ENCODE measurements around the gene SPACA9.

DNA sequence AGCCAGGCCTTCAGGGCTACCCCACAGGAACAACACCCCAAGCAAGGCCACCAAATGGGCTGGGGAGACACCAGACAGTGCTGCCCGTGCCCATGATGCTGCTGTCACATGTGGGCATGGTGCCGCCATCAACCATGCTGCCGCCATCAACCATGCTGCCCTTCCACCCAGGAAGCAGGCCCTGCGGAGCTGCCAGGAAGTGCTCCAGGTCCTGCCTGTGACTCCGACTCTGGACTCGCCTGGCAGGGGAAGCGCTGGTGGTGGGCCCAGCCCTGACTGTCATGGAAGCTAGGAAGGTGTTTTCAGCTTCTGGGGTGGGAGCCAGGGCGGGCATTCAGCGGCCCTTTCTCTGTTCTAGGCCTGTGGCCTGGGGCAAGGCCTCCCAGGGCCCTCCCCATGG lies 9.4 kb upstream of the SPACA9 start:
- TF ChIP-seq TAF1 (IDR thresholded peaks at IDR 0.05; ENCODE audit: borderline replicate concordance, insufficient read depth, low read length) (no peak), POLR2AphosphoS5 (IDR thresholded peaks at IDR 0.05; ENCODE audit: low read depth, low read length) (no peak), SIN3A (IDR thresholded peaks at IDR 0.05; ENCODE audit: borderline replicate concordance, insufficient read depth, low read length) (no peak), FOXP2 (optimal IDR thresholded peaks at IDR 0.05; ENCODE audit: borderline replicate concordance, extremely low read depth, extremely low read length, insufficient read depth) (no peak)
- TF ChIP-seq, protein P1, sequence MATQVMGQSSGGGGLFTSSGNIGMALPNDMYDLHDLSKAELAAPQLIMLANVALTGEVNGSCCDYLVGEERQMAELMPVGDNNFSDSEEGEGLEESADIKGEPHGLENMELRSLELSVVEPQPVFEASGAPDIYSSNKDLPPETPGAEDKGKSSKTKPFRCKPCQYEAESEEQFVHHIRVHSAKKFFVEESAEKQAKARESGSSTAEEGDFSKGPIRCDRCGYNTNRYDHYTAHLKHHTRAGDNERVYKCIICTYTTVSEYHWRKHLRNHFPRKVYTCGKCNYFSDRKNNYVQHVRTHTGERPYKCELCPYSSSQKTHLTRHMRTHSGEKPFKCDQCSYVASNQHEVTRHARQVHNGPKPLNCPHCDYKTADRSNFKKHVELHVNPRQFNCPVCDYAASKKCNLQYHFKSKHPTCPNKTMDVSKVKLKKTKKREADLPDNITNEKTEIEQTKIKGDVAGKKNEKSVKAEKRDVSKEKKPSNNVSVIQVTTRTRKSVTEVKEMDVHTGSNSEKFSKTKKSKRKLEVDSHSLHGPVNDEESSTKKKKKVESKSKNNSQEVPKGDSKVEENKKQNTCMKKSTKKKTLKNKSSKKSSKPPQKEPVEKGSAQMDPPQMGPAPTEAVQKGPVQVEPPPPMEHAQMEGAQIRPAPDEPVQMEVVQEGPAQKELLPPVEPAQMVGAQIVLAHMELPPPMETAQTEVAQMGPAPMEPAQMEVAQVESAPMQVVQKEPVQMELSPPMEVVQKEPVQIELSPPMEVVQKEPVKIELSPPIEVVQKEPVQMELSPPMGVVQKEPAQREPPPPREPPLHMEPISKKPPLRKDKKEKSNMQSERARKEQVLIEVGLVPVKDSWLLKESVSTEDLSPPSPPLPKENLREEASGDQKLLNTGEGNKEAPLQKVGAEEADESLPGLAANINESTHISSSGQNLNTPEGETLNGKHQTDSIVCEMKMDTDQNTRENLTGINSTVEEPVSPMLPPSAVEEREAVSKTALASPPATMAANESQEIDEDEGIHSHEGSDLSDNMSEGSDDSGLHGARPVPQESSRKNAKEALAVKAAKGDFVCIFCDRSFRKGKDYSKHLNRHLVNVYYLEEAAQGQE (IDR thresholded peaks at IDR 0.05; ENCODE audit: insufficient read depth in 1 of 2, low read depth in 2 of 2, low read length in 2 of 2) = no peak
